Sigmoid colon (tissue), 7 donors: Measurements from ENCODE around the gene HTT. TPM values are rescaled to one million over a fixed set of nuclear protein-coding genes. Genes with fewer than 3 reads are reported as not detected.

Source experiments
- DNase-seq: peaks from one replicate; pipeline ENCODE4 v3.0.0-alpha.2; 2019
- H3K27ac ChIP-seq, 4 donors: fragments of 200-600 bp; sonication (generic); one replicate each; pipeline ENCODE4 v1.5.1; 2016 to 2019; ENCODE audit warnings: mild to moderate bottlenecking in 1 of 4
- H3K27me3 ChIP-seq, 3 donors: fragments of 200-600 bp; sonication (generic); one replicate each; pipeline ENCODE4 v1.5.1; 2019; ENCODE audit warnings: mild to moderate bottlenecking in 1 of 3
- H3K36me3 ChIP-seq, 4 donors: fragments of 200-600 bp; sonication (generic); one replicate each; pipeline ENCODE4 v1.5.1; 2016 to 2019
- H3K4me1 ChIP-seq, 4 donors: fragments of 200-600 bp; sonication (generic); one replicate each; pipeline ENCODE4 v1.5.1; 2017 to 2019
- H3K4me3 ChIP-seq, 4 donors: fragments of 200-600 bp; sonication (generic); one replicate each; pipeline ENCODE4 v1.5.1; 2017 to 2019; ENCODE audit warnings: mild to moderate bottlenecking in 2 of 4, moderate library complexity in 1 of 4
- H3K9me3 ChIP-seq, 4 donors: fragments of 200-600 bp in 3 of 4; sonication (generic) in 3 of 4; one replicate each; pipeline versions ENCODE4 v1.5.1 to v1.6.1; 2013 to 2019
- CTCF ChIP-seq, 4 experiments: fragments of 450-650 bp in 3 of 4; fragments of 200-600 bp in 1 of 4; IDR thresholded peaks; one replicate each; pipeline ENCODE4 v1.5.1; 2016 to 2019; ENCODE audit warnings: antibody characterized with exemption in 4 of 4, mild to moderate bottlenecking in 3 of 4, moderate library complexity in 2 of 4
- EP300 ChIP-seq, 4 donors: sonication (generic); formaldehyde crosslinking; IDR thresholded peaks; one replicate each; pipeline ENCODE4 v1.6.1; 2017; ENCODE audit warnings: antibody characterized with exemption in 4 of 4
- POLR2A ChIP-seq, 2 donors: fragments of 450-650 bp; IDR thresholded peaks; one replicate each; pipeline ENCODE4 v1.6.1; 2016; ENCODE audit warnings: antibody characterized with exemption in 2 of 2, mild to moderate bottlenecking in 2 of 2, moderate library complexity in 2 of 2
- POLR2AphosphoS5 ChIP-seq, 4 donors: sonication (generic); formaldehyde crosslinking; IDR thresholded peaks; one replicate each; pipeline ENCODE4 v1.6.1; 2017; ENCODE audit warnings: antibody characterized with exemption in 4 of 4
- WGBS, 2 donors: extraction: QIAGEN DNeasy Blood & Tissue Kit; methylation state at CpG; one replicate each; pipeline ENCODE4 v1.1.7; 2013; 5-methylcytosine and 5-hydroxymethylcytosine counted together
- intact Hi-C: fragments of 100-400 bp; cut with DNase I; formaldehyde crosslinking; loops from one replicate; pipeline ENCODE4 v1.15.1; 2023
- polyA plus RNA-seq, 3 donors: library from polyadenylated mRNA; stranded (reverse); fragments of 200-250 nt; gene quantifications; one replicate each; pipeline ENCODE4 v1.2.3, GENCODE V29; 2013
- total RNA-seq, 4 donors: library from RNA; depleted of rRNA; stranded (reverse); fragments of >200 nt; gene quantifications; one replicate each; pipeline ENCODE4 v1.1.0, GENCODE V29; 2016
- donor health status: healthy with polysubstance abuse.
- donor health status: Bipolar disorder and iron deficiency.
- donor health status: healthy.

HTT gene
- total and polyA plus RNA-seq, 7 donors = 6.5 to 41.5 (median 22.7) TPM

- Histone ChIP-seq H3K27ac (no peak overlapping the region), H3K4me3 (no peak overlapping the region), H3K4me1 (peaks cover 0 to 8% (median 4%) of the 10 kb centered on the region in 4 donors), H3K9me3 (no peaks in the 10 kb centered on the region), H3K36me3 (no peaks in the 10 kb centered on the region), H3K27me3 (no peaks in the 10 kb centered on the region)
- intact Hi-C loops = no loop called here
- no peak for DNase-seq
- 95% methylated on average over 21 of the region's 21 CpGs for WGBS, 2 donors
- TF ChIP-seq EP300 (IDR thresholded peaks at IDR 0.05) = no peak
- TF ChIP-seq CTCF (IDR thresholded peaks at IDR 0.05) = no peak
- TF ChIP-seq POLR2AphosphoS5 (IDR thresholded peaks at IDR 0.05) = no peak
- no peak for TF ChIP-seq POLR2A (IDR thresholded peaks at IDR 0.05)
Observed at GRCh38 chr4:3247399-3248177, 173.1 kb downstream of the HTT start.

- H3K4me1 ChIP-seq = peaks cover 0 to 6% (median 2%) of the 10 kb centered on the region in 4 donors
- TF ChIP-seq EP300 (IDR thresholded peaks at IDR 0.05) (no peak), POLR2AphosphoS5 (IDR thresholded peaks at IDR 0.05) (no peak), POLR2A (IDR thresholded peaks at IDR 0.05) (no peak), CTCF (IDR thresholded peaks at IDR 0.05) (no peak)
- no peaks in the 10 kb centered on the region for H3K9me3 ChIP-seq
- H3K27me3 ChIP-seq = no peaks in the 10 kb centered on the region
- DNase-seq = no peak
- no peak overlapping the region for H3K4me3 ChIP-seq
- no peaks in the 10 kb centered on the region for H3K36me3 ChIP-seq
- intact Hi-C loops = no loop called here
- 95 to 97% methylated on average over 14 of the region's 14 CpGs for WGBS, 2 donors
- H3K27ac ChIP-seq = no peak overlapping the region
Observed at GRCh38 chr4:3248178-3248480, 173.6 kb downstream of the HTT start.

- no peak for TF ChIP-seq POLR2AphosphoS5 (IDR thresholded peaks at IDR 0.05)
- no peak for TF ChIP-seq EP300 (IDR thresholded peaks at IDR 0.05)
- no peak for TF ChIP-seq CTCF (IDR thresholded peaks at IDR 0.05)
- TF ChIP-seq POLR2A (IDR thresholded peaks at IDR 0.05) = no peak
- no peak for DNase-seq
- Histone ChIP-seq H3K4me1 (peaks cover 0 to 6% (median 2%) of the 10 kb centered on the region in 4 donors), H3K27me3 (no peaks in the 10 kb centered on the region), H3K27ac (no peak within 1 kb of the TSS), H3K36me3 (no peaks in the 10 kb centered on the region), H3K9me3 (no peaks in the 10 kb centered on the region), H3K4me3 (no peak within 1 kb of the TSS)
- WGBS, 2 donors = 90 to 93% methylated on average over 72 of the region's 72 CpGs
- intact Hi-C loops = no loop called here
Observed at GRCh38 chr4:3248811-3249661, 174.6 kb downstream of the HTT start, which contains the start of gene MSANTD1. TSS of gene MSANTD1 (plus strand) at chr4:3249159. CDS start at chr4:3249223, 64 bp downstream.

- Histone ChIP-seq H3K36me3 (no peaks in the 10 kb centered on the region), H3K27ac (no peak overlapping the region), H3K4me1 (peaks cover 0 to 6% (median 2%) of the 10 kb centered on the region in 4 donors), H3K9me3 (no peaks in the 10 kb centered on the region), H3K27me3 (no peaks in the 10 kb centered on the region), H3K4me3 (no peak overlapping the region)
- 94% methylated on average over 20 of the region's 20 CpGs for WGBS, 2 donors
- intact Hi-C loops = no loop called here
- TF ChIP-seq CTCF (IDR thresholded peaks at IDR 0.05) (no peak), POLR2A (IDR thresholded peaks at IDR 0.05) (no peak), EP300 (IDR thresholded peaks at IDR 0.05) (no peak), POLR2AphosphoS5 (IDR thresholded peaks at IDR 0.05) (no peak)
- no peak for DNase-seq
Observed at GRCh38 chr4:3249711-3250437, 175.4 kb downstream of the HTT start.
